ENCODE data around the gene EI24. TPM values are rescaled to one million over a fixed set of nuclear protein-coding genes. Genes with fewer than 3 reads are reported as not detected.

Gene EI24
- total and polyA plus RNA-seq, 9 of the 15 experiments (the other 6 are each of a cell fraction or from before 2014, with no cell fraction given), result 50.4 to 260 (median 168) TPM

DNA sequence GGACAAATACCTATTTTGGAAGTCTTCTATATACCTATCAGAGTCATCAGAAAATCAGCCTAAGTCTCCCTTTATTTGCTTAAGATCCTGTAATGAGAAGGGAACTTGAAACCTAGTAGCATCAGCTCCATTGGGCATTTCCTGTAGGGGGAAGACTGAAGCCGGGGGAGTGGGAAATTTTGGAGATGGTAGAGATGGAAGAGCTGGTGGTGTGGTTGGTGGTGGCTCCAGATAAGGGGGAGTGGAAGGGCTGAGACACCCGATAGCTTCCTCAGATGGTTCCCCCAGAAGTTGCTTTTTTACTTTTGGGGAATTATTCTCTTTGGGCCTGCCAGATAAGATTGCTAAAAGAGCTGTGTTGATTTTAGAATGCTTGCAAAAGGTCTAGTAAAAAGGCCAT, 16.4 kb upstream of the EI24 start (continued):
- TF ChIP-seq, protein P1, sequence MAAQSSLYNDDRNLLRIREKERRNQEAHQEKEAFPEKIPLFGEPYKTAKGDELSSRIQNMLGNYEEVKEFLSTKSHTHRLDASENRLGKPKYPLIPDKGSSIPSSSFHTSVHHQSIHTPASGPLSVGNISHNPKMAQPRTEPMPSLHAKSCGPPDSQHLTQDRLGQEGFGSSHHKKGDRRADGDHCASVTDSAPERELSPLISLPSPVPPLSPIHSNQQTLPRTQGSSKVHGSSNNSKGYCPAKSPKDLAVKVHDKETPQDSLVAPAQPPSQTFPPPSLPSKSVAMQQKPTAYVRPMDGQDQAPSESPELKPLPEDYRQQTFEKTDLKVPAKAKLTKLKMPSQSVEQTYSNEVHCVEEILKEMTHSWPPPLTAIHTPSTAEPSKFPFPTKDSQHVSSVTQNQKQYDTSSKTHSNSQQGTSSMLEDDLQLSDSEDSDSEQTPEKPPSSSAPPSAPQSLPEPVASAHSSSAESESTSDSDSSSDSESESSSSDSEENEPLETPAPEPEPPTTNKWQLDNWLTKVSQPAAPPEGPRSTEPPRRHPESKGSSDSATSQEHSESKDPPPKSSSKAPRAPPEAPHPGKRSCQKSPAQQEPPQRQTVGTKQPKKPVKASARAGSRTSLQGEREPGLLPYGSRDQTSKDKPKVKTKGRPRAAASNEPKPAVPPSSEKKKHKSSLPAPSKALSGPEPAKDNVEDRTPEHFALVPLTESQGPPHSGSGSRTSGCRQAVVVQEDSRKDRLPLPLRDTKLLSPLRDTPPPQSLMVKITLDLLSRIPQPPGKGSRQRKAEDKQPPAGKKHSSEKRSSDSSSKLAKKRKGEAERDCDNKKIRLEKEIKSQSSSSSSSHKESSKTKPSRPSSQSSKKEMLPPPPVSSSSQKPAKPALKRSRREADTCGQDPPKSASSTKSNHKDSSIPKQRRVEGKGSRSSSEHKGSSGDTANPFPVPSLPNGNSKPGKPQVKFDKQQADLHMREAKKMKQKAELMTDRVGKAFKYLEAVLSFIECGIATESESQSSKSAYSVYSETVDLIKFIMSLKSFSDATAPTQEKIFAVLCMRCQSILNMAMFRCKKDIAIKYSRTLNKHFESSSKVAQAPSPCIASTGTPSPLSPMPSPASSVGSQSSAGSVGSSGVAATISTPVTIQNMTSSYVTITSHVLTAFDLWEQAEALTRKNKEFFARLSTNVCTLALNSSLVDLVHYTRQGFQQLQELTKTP (IDR thresholded peaks at IDR 0.05; ENCODE audit: low read depth in 1 of 2, partially characterized antibody in 2 of 2), result peak in 1 of 2 experiments; percentile 85
- TF ChIP-seq FOS (IDR thresholded peaks at IDR 0.05; ENCODE audit: extremely low read depth, insufficient read length), result no peak
- no peak for TF ChIP-seq HNRNPH1 (optimal IDR thresholded peaks at IDR 0.05; ENCODE audit: low read depth, low read length)
- TF ChIP-seq ZNF3 (CRISPR knock-in tag; IDR thresholded peaks at IDR 0.05), result no peak
- no peak for TF ChIP-seq ZNF77 (CRISPR knock-in tag; IDR thresholded peaks at IDR 0.05)
- TF ChIP-seq, protein P2, sequence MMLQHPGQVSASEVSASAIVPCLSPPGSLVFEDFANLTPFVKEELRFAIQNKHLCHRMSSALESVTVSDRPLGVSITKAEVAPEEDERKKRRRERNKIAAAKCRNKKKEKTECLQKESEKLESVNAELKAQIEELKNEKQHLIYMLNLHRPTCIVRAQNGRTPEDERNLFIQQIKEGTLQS (IDR thresholded peaks at IDR 0.05), result no peak
- TF ChIP-seq, protein P2 (CRISPR knock-in tag; conservative IDR thresholded peaks at IDR 0.05), result no peak
- TF ChIP-seq RAD51 (IDR thresholded peaks at IDR 0.05; ENCODE audit: borderline replicate concordance, low read depth), result no peak
- peak; percentile 71; the same call in 1 of the 2 replicates for TF ChIP-seq CREB1 (IDR thresholded peaks at IDR 0.05)
- TF ChIP-seq CREB1 (CRISPR knock-in tag; IDR thresholded peaks at IDR 0.05), result no peak
- TF ChIP-seq, protein P3, sequence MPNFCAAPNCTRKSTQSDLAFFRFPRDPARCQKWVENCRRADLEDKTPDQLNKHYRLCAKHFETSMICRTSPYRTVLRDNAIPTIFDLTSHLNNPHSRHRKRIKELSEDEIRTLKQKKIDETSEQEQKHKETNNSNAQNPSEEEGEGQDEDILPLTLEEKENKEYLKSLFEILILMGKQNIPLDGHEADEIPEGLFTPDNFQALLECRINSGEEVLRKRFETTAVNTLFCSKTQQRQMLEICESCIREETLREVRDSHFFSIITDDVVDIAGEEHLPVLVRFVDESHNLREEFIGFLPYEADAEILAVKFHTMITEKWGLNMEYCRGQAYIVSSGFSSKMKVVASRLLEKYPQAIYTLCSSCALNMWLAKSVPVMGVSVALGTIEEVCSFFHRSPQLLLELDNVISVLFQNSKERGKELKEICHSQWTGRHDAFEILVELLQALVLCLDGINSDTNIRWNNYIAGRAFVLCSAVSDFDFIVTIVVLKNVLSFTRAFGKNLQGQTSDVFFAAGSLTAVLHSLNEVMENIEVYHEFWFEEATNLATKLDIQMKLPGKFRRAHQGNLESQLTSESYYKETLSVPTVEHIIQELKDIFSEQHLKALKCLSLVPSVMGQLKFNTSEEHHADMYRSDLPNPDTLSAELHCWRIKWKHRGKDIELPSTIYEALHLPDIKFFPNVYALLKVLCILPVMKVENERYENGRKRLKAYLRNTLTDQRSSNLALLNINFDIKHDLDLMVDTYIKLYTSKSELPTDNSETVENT (CRISPR knock-in tag; IDR thresholded peaks at IDR 0.05), result no peak
- peak in 1 of 2 experiments; percentile 60; a peak in 2 of 4 replicates for TF ChIP-seq FOXK2 (conservative IDR thresholded peaks at IDR 0.05 in 1 of 2, IDR thresholded peaks at IDR 0.05 in 1 of 2; ENCODE audit: low read depth in 2 of 2)
- no peak for TF ChIP-seq KAT8 (IDR thresholded peaks at IDR 0.05; ENCODE audit: low read depth)
- peak; percentile 60; the same call in 1 of the 2 replicates for TF ChIP-seq ZNF444 (CRISPR knock-in tag; IDR thresholded peaks at IDR 0.05)
- TF ChIP-seq, protein P4, sequence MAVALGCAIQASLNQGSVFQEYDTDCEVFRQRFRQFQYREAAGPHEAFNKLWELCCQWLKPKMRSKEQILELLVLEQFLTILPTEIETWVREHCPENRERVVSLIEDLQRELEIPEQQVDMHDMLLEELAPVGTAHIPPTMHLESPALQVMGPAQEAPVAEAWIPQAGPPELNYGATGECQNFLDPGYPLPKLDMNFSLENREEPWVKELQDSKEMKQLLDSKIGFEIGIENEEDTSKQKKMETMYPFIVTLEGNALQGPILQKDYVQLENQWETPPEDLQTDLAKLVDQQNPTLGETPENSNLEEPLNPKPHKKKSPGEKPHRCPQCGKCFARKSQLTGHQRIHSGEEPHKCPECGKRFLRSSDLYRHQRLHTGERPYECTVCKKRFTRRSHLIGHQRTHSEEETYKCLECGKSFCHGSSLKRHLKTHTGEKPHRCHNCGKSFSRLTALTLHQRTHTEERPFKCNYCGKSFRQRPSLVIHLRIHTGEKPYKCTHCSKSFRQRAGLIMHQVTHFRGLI (CRISPR knock-in tag; IDR thresholded peaks at IDR 0.05), result peak; percentile 53; the same call in 1 of the 2 replicates
- TF ChIP-seq CREBBP (IDR thresholded peaks at IDR 0.05; ENCODE audit: low read depth, low read length), result no peak
- peak; percentile 92 for TF ChIP-seq NCOA1 (IDR thresholded peaks at IDR 0.05; ENCODE audit: low read depth)
- TF ChIP-seq, protein P5, sequence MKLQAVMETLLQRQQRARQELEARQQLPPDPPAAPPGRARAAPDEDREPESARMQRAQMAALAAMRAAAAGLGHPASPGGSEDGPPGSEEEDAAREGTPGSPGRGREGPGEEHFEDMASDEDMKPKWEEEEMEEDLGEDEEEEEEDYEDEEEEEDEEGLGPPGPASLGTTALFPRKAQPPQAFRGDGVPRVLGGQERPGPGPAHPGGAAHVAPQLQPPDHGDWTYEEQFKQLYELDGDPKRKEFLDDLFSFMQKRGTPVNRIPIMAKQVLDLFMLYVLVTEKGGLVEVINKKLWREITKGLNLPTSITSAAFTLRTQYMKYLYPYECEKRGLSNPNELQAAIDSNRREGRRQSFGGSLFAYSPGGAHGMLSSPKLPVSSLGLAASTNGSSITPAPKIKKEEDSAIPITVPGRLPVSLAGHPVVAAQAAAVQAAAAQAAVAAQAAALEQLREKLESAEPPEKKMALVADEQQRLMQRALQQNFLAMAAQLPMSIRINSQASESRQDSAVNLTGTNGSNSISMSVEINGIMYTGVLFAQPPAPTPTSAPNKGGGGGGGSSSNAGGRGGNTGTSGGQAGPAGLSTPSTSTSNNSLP (IDR thresholded peaks at IDR 0.05; ENCODE audit: borderline replicate concordance, low read depth, low read length), result peak; percentile 78; the same call in 1 of the 2 replicates
